ENCODE measurements around the gene NSMCE1. TPM values are rescaled to one million over a fixed set of nuclear protein-coding genes. Genes with fewer than 3 reads are reported as not detected.
"Not testable (repeated sequence)": the region's sequence is repeated elsewhere in the genome, so short reads cannot be mapped to it uniquely, and the experiment has no call there.

The NSMCE1 gene
- total RNA-seq, 1 donor from 2014 or later: 66.1 TPM

DNA sequence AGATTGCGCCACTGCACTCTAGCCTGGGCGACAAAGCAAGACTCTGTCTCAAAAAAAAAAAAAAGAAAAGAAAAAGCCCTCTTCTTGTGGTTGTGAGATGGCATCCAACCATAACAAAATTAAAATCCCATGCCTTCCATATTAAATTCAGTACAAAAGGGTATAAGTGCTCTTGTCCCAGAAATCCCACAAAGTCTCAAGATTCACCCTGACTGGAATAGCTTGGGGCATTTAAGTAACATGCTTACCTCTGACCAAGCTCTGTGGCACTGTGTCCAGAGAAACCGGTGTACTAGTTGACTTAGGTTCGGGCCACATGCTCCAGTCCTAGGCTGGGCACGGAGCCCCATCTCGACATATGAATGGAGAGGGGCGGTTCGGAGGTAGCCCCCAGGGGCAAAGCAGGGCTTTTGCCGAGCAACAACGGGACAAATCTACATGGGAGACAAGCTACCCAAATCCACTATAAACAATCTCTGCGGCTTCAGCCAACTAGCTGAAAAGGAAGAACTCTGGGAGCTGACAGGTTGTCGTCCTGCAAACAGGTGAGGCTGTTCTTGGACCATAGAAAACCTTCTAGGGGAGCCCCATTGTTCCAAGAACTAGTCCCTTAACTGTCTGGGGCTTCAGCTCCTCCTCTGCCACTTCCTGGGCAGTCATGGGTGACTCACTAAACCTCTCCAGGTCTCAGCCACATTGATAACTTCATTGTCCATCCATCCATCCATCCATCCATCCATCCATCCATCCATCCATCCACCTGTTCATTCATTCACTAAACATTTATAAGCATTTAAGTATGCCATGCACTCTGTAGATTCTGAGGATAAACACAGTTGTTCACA is 34.9 kb upstream of the NSMCE1 start:
- no peak for DNase-seq (ENCODE audit: low spot score)

DNA sequence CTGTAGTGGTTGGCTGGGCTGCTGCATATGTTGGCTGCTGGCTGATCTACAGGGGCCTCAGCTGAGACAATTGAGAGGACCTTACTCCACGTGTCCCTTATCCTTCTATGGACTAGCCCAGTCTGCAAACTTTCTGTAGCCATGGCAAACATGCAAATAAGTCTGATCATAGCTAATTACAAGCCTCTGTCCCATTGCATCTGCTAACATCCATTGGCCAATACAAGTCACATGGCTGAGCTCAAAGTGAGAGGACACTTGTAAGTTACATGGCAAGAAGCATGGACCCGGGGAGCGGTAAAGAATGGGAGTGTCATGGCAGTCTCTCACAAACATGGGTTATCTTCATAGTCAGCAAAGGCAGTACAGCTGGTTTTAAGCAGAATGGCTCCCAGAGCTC is 33.6 kb upstream of the NSMCE1 start:
- no peak for DNase-seq (ENCODE audit: low spot score)

DNA sequence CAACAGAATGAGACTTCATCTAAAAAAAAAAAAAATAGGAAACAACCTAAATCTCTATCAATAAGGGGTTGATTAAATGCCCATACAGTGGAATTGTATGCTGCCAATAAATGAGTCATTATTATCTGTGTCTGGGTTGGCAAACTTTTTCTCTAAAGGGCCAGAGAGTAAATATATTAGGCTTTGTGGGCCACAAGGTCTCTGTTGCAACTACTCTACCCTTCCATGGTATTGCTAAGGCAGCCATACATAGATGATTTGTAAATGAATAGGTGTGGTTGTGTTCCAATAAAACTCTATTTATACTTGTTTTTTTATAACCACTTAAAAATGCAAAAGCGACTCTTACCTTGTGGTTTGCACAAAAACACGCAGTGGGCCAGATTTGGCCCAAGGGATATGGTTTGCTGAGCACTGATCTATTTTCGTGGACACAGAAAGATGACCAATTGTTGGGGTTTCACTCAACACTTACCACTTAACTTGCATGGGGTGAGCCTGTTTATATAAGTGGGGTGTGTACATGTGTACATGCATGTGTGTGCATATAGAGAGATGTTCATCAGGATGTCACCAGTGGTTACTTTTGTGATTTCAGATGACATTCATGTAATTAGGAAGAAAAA is 32.8 kb upstream of the NSMCE1 start:
- no peak for DNase-seq (ENCODE audit: low spot score)

DNA sequence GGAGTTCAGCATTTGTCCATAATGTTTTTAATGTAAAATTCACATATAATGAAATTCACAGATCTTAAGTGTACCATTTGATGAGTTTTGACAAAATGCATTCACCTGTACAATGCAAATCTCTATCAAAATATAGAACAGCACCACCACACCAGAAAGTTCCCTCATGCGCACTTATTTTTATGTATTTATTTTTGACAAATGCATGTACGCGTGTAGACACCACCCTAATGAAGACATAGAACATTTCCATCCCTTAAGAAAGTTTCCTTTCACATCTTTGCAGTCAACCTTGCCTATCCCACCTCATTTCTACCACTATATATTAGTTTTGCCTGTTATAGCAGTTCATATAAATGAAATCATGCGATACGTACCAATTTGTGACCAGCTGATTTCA is 29.6 kb upstream of the NSMCE1 start:
- DNase-seq (ENCODE audit: low spot score): no peak

- DNase-seq (ENCODE audit: low spot score): no peak
Observed at GRCh38 chr16:27293343-27293742, 24.8 kb upstream of the NSMCE1 start.

GRCh38 chr16:27291722-27292240 is 23.2 kb upstream of the NSMCE1 start:
- no peak for DNase-seq (ENCODE audit: low spot score)

DNA sequence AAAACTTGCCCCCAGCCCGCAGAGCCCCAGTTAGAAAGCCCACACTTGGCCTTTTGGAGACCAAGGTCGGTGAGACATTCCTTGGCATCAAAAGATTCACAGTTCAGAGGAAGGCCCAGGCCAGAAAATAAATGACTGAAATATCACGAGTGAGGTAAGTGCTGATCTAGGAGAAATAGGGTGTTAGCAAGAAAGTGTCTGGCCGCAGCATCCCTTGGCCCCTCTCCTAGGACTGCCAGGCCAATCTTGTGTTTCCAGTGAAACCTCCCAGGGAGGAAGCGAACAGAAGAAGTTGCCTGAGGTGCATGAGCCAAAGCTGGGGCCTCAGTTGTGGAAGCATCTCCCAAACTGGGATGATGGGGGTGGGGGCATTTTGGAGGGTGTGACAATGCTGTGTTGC is 22.5 kb upstream of the NSMCE1 start:
- no peak for DNase-seq (ENCODE audit: low spot score)

GRCh38 chr16:27290562-27290961 is 22.0 kb upstream of the NSMCE1 start:
- DNase-seq (ENCODE audit: low spot score): no peak

GRCh38 chr16:27289669-27290068 is 21.1 kb upstream of the NSMCE1 start:
- no peak for DNase-seq (ENCODE audit: low spot score)

- DNase-seq (ENCODE audit: low spot score): not testable (repeated sequence)
Observed at GRCh38 chr16:27288313-27288712, 19.7 kb upstream of the NSMCE1 start.

DNA sequence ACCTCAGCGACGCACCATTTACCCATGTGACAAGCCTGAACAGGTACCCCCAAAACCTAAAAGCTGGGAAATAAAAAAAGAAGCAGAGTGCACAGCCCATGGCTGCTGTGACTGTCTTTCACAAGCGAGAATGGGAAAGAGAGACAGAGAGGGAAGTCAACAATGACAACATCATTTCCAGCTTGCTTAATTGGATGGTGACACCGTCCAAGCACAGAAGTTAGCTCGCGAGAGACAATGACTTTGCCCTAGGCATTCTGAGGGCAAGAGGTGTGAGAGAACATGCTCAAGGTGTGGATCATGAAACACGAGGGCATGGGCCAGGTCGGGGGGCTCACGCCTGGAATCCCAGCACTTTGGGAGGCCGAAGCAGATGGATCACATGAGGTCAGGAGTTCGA is 19.3 kb upstream of the NSMCE1 start:
- DNase-seq (ENCODE audit: low spot score): no peak

GRCh38 chr16:27287051-27287811 is 18.7 kb upstream of the NSMCE1 start:
- DNase-seq (ENCODE audit: low spot score): no peak

- peak; percentile 66 for DNase-seq (ENCODE audit: low spot score)
Observed at GRCh38 chr16:27286451-27286850, 17.9 kb upstream of the NSMCE1 start.

DNA sequence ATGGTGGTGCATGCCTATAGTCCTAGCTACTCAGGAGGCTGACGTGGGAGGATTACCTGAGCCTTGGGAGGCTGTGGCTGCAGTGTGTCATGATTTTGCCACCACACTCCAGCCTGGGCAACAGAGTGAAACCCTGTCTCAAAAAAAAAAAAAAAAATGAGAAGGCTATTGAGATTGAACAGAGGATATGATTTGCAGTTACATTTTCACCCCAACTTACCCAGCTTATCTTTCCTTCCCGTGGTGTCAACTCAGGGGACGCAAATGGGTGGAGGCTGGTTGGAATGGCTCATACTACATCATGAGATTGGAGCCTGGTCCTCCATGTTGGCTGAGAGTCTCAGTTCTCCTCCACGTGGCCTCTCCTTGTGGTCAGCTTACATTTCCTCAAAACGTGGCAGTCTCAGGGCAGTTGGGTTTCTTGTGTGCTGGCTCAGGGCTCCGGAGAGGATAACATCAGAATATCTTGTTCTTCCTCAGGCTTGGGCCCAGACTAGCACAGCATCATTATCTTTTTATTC is 17.2 kb upstream of the NSMCE1 start:
- peak; percentile 54 for DNase-seq (ENCODE audit: low spot score)

DNA sequence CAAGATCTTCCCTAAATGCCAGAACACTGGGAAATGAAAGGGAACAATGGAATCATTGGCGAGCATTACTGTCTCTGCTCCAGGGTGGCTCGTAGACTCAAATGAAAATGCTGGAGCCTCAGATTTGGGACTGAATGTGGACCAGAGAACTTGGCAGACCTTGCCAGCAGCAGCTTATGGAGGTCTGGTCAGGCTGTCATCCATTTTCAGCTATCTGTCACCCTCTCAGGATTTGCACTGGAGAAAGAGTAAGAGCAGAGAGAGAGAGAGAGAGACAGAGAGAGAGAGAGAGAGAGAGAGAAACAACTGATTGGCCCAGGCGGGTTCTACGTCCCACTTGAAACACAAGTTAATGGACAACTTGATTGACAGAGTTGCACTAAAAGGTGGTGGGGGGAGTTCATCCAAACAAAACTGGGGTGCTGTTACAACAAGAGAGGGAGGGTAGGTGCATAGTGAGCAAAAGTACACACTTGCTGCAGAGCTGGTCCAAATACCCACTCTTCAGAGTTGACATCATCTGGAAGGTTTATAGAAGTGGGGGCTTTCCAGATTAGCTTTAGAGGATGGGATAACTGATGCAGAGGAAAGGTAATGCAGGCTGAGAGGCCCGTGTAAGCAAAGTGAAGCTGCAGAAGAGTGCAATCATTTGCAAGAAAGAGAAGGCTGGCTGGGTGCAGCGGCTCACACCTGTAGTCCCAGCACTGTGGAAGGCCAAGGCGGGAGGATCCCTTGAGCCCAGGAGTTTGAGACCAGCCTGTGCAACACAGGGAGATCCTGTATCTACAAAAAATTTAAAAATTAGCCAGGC is 16.5 kb upstream of the NSMCE1 start:
- DNase-seq (ENCODE audit: low spot score): no peak

GRCh38 chr16:27281243-27281642 is 12.7 kb upstream of the NSMCE1 start:
- peak; percentile 3 for DNase-seq (ENCODE audit: low spot score)

- no peak for DNase-seq (ENCODE audit: low spot score)
Observed at GRCh38 chr16:27275394-27275793, 6.8 kb upstream of the NSMCE1 start.

- not testable (repeated sequence) for DNase-seq (ENCODE audit: low spot score)
Observed at GRCh38 chr16:27274424-27274874, 5.9 kb upstream of the NSMCE1 start.

- DNase-seq (ENCODE audit: low spot score): peak; percentile 19
Observed at GRCh38 chr16:27273670-27274423, 5.3 kb upstream of the NSMCE1 start.

GRCh38 chr16:27273330-27273669 is 4.7 kb upstream of the NSMCE1 start:
- DNase-seq (ENCODE audit: low spot score): peak; percentile 18

DNA sequence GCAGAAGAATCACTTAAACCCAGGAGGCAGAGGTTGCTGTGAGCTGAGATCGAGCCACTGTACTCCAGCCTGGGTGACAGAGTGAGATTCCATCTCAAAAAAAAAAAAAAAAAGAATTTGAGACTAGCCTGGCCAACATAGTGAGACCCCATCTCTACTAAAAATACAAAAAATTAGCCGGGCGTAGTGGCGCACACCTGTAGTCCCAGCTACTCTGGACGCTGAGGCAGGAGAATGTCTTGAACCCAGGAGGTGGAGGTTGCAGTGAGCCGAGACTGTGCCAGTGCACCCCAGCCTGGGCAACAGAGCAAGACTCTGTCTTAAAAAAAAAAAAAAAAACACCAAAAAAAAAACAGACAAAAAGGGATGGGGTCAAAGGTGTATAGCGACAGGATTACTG is 4.1 kb upstream of the NSMCE1 start:
- peak; percentile 26 for DNase-seq (ENCODE audit: low spot score)

All from ureter (tissue), 1 donor.